Measurements from ENCODE around the gene NBPF3.

DNA sequence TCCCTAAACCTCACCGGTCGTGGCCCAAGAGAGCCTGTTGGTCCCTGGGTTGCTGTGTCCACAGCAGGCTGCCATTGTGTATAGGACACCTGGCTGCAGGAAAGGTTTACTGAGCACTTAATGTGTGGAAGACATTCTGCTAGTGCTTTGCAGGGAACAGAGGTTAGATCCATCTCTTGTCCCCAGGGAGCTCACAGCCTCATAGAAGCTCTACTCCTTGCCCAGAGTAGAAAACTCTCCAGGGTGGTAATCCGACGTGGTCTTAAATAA lies 52.4 kb downstream of the NBPF3 start:
- TF ChIP-seq, protein P1, sequence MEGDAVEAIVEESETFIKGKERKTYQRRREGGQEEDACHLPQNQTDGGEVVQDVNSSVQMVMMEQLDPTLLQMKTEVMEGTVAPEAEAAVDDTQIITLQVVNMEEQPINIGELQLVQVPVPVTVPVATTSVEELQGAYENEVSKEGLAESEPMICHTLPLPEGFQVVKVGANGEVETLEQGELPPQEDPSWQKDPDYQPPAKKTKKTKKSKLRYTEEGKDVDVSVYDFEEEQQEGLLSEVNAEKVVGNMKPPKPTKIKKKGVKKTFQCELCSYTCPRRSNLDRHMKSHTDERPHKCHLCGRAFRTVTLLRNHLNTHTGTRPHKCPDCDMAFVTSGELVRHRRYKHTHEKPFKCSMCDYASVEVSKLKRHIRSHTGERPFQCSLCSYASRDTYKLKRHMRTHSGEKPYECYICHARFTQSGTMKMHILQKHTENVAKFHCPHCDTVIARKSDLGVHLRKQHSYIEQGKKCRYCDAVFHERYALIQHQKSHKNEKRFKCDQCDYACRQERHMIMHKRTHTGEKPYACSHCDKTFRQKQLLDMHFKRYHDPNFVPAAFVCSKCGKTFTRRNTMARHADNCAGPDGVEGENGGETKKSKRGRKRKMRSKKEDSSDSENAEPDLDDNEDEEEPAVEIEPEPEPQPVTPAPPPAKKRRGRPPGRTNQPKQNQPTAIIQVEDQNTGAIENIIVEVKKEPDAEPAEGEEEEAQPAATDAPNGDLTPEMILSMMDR (IDR thresholded peaks at IDR 0.05): no peak
- TF ChIP-seq POLR2A (IDR thresholded peaks at IDR 0.05) (no peak), POLR2AphosphoS5 (IDR thresholded peaks at IDR 0.05) (no peak), EP300 (IDR thresholded peaks at IDR 0.05) (no peak)
